Fibroblast of pulmonary artery (primary cell): ENCODE data around the gene SLC16A9.

Source experiments
- DNase-seq: peaks from one replicate; pipeline ENCODE4 v3.0.0-alpha.2; 2010; ENCODE audit warnings: low read depth
- H3K4me3 ChIP-seq: replicated peaks from 2 replicates; pipeline ENCODE4 v1.5.1; 2011; ENCODE audit warnings: low read depth, mild to moderate bottlenecking, control low read depth, low read length, moderate library complexity
- TF ChIP-seq, protein P1 (sequence below): IDR thresholded peaks from 2 replicates; pipeline ENCODE4 v1.5.1; 2011; ENCODE audit warnings: mild to moderate bottlenecking, control low read depth, low read length, inconsistent platforms; ENCODE audit errors: missing control alignments

SLC16A9 gene

DNA sequence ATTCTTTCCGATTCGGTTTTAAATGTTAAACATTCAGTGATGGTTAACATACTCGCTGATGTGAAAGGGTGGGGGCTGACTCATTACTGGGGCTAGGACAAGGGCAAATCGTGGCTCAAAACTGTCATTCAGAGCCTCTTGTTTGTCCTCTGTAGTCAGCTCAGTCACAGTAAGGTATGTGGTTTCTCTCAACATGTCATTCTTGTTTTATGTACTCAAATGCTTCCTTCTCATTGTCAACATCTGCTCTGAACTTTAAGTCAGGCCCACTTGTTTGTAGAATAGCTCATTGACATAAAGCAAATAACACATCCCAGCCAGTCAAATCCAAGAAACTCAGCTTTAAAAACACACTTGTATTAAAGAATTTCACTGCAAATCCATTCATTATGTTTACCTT lies 7.3 kb downstream of the SLC16A9 start:
- TF ChIP-seq, protein P1, sequence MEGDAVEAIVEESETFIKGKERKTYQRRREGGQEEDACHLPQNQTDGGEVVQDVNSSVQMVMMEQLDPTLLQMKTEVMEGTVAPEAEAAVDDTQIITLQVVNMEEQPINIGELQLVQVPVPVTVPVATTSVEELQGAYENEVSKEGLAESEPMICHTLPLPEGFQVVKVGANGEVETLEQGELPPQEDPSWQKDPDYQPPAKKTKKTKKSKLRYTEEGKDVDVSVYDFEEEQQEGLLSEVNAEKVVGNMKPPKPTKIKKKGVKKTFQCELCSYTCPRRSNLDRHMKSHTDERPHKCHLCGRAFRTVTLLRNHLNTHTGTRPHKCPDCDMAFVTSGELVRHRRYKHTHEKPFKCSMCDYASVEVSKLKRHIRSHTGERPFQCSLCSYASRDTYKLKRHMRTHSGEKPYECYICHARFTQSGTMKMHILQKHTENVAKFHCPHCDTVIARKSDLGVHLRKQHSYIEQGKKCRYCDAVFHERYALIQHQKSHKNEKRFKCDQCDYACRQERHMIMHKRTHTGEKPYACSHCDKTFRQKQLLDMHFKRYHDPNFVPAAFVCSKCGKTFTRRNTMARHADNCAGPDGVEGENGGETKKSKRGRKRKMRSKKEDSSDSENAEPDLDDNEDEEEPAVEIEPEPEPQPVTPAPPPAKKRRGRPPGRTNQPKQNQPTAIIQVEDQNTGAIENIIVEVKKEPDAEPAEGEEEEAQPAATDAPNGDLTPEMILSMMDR: no peak
- no peak overlapping the region for H3K4me3 ChIP-seq
- no peak for DNase-seq

DNA sequence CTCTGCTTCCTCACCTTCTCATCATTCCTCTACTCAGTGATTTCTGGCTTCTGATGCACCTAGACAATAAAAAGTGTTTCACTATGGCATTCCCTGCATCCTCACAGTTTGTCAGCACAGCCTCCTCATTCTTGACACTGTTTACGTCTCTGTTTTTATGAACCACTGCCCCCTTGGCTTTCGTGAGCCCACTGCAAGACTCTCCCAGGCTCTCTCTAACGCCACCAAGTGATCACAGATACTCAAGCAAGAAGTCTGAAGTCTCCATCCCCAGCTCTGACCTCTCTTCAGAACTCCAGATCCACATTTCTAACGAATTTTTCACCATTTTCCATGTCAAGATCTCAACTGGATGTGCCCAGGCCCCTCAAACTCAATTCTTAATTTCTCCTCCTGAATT lies 8.9 kb downstream of the SLC16A9 start:
- no peak overlapping the region for H3K4me3 ChIP-seq
- TF ChIP-seq, protein P1: no peak
- no peak for DNase-seq

DNA sequence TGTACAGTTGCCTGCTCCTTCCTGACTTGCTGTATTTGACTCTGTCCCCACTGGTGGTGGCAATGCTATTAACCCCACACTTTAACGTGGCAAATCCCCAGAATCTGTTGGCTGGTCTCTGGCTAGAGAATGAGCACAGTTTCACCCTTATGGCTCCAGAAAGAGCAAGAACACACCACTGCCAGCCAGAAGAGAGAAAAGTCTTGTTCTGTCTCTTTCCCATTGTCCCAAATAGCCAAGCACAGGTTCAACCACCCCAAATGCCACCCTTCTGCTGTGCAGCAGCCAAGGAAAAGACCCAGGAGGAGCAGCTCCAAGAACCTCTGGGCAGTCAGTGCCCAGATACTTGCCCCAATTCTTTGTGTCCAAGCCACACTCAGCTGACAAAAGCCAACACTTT lies 11.3 kb downstream of the SLC16A9 start:
- TF ChIP-seq, protein P1: no peak
- H3K4me3 ChIP-seq: no peak overlapping the region
- no peak for DNase-seq

DNA sequence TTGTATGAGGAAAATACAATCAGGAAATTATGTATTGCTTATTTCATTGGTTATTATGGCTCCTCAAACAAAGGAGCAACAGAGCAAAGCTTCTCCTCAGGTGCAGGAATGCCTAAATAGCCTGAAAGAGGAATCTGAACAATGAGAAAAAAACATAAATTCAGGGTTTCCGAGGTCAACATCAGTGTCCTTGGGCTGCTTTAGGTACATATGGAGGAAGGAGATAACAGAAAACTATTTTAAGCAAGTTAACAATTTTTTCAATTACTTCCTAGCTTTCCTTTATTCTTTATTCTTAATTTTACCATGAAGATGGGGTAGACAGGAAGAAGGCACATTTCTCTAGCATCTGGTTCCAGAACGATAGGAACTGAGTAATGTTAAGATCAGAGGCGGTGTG lies 14.0 kb downstream of the SLC16A9 start:
- TF ChIP-seq, protein P1: no peak
- H3K4me3 ChIP-seq: no peak overlapping the region
- DNase-seq: no peak

DNA sequence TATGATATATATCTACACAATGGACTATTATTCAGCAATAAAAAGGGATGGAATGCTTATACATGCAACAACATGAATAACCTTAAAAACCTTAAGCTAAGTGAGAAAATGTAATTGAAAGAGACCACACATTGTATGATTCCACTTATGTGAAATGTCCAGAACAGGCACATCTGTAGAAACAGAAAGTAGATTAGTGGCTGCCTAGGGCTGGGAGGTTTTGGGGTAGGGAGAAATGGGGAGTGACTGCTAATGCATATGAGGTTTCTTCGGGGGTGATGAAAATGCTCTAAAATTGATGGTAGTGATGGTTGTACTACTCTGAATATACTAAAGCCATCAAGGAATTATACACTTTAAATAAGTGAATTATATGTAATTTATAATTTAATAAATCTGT lies 14.7 kb downstream of the SLC16A9 start:
- TF ChIP-seq, protein P1: no peak
- no peak for DNase-seq
- H3K4me3 ChIP-seq: no peak overlapping the region

DNA sequence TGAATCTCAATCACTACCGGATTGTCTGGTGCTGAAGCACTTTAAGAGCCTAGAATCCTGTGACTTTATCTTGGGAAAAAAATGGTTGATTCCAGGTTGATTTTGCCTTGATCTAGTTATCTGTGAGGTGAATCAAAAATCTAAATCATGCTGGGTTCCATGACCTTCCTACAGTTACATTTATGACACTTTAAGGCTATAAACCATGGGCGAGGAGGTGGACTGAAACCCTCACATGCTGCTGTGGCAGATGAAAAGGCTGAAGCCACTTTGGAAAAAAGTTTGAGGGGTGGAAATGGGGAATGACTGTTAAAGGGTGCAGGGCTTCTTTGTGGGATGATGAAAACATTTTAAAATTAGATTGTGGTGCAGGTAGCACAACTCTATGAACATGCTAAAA lies 17.5 kb downstream of the SLC16A9 start:
- H3K4me3 ChIP-seq: no peak overlapping the region
- no peak for DNase-seq
- TF ChIP-seq, protein P1: no peak

DNA sequence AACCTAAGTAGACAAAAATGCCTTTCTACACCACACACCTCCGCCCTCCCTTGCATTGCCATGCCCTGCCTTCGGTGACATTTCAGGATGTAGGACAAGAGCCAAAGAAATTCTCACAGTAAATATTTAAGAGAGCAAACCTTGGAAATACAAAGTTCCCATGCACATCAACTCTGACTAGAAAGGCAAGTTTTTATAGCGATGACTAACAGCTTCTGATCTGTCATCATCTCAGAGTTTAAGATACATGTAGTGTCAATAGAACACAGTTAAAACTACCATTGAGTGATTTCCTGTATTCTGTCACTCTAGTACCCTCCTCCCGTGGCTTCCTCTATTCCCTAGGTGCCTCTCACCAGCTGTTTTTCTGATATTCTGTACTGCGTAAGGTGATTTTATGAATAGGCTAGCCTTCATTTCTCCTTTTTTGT lies 20.7 kb downstream of the SLC16A9 start:
- no peak overlapping the region for H3K4me3 ChIP-seq
- no peak for DNase-seq
- TF ChIP-seq, protein P1: no peak
